Stimulated activated CD4-positive, alpha-beta T cell treated with anti-CD3 and anti-CD28 coated beads, Interleukin-1b, Interleukin-23, amount 100 ng/mL, for 48 hours (primary cell): ENCODE results near the gene EFCAB8.
"Not testable (repeated sequence)": the region's sequence is repeated elsewhere in the genome, so short reads cannot be mapped to it uniquely, and the experiment has no call there.

ENCODE experiments used
- DNase-seq: peaks from one replicate; pipeline ENCODE4 v3.0.0-alpha.2; 2020

EFCAB8 gene

DNA sequence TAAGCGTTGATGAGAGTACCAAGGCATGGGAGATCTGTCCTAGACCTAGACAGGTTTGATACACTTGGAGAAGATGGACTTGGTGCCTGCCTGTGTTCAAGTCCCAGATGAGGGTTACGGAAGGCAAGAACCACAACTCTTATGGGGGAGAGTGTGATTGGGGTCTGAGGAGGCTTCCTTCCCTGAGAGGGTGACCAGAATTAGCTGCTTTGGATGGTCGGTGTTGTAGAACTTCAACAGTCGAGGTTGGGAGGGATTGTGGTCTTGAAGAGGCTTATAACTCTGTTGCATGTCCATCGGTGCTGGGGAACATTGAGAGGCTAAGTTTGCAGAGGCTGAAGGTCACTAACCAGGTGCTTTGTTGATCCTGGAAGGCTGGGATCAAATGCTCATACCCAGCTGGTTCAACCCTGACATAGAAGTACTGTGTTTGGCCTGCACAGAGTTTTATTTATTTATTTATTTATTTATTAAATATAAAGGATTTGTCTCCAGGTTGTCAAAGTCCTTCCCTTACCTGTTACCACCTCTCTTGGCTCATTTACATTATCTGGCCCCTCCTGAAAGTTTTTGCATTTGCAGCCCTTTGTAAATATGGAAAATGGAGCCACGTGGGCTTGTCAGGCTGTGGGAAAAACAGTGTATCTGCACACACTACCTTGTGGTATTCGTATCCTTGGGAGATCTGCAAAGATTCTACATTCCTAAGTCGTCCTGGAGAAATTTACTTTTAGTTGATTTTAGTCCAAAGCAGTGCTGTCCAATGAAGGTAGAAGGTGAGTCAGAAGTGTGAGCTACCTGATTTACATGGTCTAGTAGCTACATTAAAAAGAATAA is 15.8 kb upstream of the EFCAB8 start:
- DNase-seq, result no peak

GRCh38 chr20:32845786-32846185 is 12.9 kb upstream of the EFCAB8 start:
- no peak for DNase-seq

DNA sequence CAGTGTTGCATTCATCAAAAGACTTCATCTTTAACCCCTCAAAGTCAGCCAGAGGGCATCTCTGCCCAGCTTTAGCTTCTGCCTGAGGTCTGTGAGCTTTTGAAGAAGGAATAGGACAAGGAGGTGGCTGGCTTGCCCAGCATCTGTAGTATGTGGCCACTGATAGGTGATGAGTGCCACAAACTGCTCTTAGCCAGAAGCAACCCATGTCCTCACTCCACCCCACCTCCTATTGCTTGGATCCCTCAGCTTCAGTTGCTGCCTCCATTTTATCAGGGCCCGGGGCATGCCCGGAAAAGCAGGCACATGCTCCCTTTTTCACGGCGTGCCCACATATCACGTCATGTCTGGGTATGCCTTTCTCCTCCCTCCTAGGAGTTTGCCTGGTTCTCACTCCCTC is 11.9 kb upstream of the EFCAB8 start:
- no peak for DNase-seq

GRCh38 chr20:32847964-32848363 is 10.8 kb upstream of the EFCAB8 start:
- no peak for DNase-seq

- no peak for DNase-seq
These were observed 9.9 kb upstream of the EFCAB8 start for GRCh38 chr20:32848846-32849245.

DNA sequence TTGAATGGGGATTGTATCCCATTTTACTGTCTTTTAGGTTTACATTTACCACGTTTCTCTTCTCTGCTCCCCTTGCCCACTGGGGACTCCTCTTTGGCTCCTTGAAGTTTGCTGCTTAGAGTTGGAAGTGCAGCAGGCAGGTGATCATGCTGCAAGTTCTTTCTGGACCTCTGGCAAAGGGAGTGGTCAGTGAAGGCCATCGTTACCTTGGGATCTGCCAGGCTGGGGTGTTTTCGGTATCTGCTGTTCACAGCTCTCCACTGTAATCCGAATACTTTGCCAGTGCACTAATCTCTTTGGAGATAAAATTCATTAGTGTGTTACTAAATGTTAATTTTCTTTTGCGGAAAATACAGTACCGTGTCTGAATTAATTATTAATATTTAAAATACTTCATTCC is 9.1 kb upstream of the EFCAB8 start:
- no peak for DNase-seq

- no peak for DNase-seq
These were observed 3.3 kb upstream of the EFCAB8 start for GRCh38 chr20:32855387-32855786.

GRCh38 chr20:32858189-32858588 is 534 bp upstream of the EFCAB8 start:
- no peak for DNase-seq

DNA sequence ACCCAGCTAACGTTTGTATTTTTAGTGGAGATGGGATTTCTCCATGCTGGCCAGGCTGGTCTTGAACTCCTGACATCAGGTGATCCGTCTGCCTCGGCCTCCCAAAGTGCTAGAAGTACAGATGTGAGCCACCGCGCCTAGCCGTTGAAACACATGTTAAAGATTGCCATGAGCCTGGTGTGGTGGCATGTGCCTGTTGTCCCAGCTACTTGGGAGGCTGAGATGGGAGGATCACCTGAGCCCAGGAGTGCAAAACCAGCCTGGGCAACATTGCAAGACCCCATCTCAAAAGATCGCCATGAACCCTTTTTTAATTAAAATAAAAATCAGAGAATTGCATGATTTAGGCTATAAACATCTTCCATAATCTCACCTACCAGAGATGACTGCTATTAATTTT is 2.7 kb downstream of the EFCAB8 start:
- DNase-seq, result no peak

GRCh38 chr20:32869562-32869961 is 10.8 kb downstream of the EFCAB8 start:
- no peak for DNase-seq

GRCh38 chr20:32870526-32870925 is 11.8 kb downstream of the EFCAB8 start:
- DNase-seq, result not testable (repeated sequence)

- no peak for DNase-seq
These were observed 12.3 kb downstream of the EFCAB8 start for GRCh38 chr20:32870985-32871384.

DNA sequence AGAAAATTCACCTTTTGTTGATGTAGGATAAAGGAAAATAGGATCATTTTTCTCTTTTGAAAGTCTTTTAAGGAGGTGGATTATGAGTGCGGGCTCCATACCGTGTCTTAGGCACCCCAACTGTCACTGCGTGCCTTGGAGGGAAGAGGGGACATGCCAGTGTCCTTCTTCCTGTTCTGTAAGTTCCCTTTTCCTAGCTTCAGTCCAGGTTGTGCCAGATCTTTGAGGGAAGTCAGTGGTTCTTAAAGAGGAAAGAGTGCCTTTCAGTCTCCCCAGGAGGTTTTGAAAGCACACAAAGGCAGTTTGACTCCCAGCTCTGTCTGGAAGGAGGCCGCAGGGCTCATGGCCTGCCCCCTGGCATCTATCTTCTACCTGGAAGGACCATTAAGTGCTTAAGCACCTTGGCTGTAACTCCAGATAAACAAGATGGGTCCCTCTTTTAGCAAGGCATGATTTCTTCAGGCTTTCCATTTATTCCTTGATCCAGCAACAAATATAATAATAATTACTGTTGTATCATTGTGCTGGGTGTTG is 13.0 kb downstream of the EFCAB8 start:
- no peak for DNase-seq

DNA sequence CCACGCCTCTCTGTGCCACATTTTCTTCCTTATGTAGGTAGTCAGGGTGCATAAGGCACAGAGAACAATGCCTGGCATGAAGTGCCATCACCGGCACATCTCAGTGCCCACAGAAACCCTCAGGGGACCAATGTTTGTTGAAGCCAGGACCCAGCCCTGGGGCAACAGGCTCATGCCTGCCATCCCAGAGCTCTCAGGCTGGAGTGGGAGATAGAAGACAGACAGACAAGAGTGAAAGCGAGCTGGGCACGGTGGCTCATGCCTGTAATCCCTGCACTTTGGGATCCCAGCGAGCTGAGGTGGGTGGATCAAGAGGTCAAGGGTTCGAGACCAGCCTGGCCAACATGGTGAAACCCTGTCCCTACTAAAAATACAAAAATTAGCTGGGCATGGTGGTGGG is 13.5 kb downstream of the EFCAB8 start:
- no peak for DNase-seq

DNA sequence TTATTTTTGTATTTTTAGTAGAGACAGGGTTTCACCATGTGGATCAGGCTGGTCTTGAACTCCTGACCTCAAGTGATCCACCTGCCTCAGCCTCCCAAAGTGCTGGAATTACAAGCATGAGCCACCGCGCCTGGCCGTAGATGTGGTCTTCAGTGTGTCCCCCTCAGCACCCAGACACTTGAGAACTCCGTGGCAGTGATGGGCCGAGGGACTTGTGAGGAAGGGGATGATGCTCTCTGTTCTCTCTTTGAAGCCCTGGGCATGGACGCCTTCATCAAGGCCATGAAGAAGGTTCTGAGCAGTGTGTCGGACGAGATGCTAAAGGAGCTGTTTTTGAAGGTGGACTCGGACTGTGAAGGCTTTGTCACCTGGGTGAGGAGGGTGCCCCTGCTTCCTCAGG is 16.9 kb downstream of the EFCAB8 start:
- no peak for DNase-seq

GRCh38 chr20:32877507-32877906 is 18.8 kb downstream of the EFCAB8 start:
- no peak for DNase-seq

DNA sequence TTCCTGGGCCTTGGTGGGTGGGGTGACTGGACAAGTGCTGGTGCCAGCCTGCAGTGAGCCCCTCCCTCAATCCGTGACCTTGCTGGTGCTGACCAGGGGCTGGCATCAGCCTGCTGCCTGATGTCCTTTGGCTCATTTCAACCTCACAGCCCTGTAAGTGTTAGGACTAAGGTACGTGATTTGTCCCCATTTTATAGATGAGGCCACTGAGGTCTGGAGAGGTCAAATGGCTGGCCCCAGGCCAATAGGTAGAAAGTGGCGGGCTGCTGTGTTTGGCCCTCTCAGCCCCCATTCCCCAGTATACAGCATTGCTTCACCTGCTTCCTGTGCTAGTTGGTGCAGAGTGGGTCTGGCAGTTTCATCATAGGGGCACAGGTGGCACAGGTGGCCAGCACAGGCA is 20.1 kb downstream of the EFCAB8 start:
- no peak for DNase-seq

GRCh38 chr20:32879538-32879937 is 20.8 kb downstream of the EFCAB8 start:
- DNase-seq, result no peak

- no peak for DNase-seq
These were observed 21.9 kb downstream of the EFCAB8 start for GRCh38 chr20:32880635-32881034.

GRCh38 chr20:32883081-32883480 is 24.4 kb downstream of the EFCAB8 start:
- no peak for DNase-seq

DNA sequence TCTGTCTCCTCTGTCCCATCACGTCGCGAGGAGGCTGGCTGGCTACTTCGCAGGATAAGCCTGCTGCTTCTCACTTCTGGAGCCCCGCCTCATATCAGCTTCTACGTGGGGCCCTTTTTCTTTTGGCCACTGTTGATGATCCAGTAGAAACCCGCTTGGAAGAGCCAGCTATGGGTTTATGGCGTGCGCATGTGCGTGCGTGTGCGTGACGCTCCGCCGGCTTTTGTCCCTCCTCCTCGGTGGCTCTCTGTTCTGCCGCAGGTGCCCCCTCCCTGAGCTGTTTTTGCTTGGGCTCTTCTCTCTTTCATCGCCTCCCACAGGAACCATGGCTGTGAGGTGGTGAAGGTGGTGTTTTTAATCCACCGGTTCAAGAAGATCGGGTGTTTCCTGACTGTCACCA is 26.5 kb downstream of the EFCAB8 start:
- DNase-seq, result no peak

DNA sequence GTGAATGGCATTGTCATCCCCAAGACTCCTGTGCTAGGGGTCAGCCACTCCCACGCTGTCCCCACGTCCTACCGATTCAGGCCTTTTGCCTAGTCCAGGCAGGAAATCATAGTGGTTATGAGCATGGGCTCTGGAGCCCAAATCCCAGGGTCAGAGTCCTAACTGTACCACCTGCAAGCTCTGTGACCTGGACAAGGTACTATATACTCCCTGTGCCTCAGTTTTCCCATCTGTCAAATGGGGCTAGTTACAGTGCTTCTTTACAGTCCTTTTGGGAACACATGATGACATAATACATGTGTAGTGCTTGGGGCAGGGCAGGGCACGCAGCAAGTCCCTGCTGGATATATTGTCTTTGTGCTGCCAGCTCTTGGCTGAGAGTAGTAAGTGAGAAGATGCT is 27.2 kb downstream of the EFCAB8 start:
- DNase-seq, result no peak

DNA sequence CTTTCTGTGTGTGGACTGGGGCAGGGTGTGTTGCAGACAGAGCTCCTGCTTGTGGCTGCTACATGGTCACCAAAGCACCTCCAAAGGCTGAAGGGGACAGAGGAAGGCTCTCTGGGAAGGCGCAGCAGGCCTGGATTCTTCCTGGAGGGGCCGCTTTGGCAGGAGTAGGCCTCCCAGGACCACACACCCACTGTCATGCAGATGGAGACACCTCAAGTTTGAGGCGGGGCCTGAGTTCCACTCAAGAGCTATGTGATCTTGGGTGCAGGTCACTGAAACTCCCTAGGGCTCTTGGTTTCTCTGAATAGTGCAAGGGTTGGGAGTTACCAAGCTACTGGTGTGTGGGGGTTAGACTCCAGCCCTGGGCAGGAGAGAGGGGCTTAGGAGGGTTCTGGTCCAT is 27.9 kb downstream of the EFCAB8 start:
- DNase-seq, result no peak

DNA sequence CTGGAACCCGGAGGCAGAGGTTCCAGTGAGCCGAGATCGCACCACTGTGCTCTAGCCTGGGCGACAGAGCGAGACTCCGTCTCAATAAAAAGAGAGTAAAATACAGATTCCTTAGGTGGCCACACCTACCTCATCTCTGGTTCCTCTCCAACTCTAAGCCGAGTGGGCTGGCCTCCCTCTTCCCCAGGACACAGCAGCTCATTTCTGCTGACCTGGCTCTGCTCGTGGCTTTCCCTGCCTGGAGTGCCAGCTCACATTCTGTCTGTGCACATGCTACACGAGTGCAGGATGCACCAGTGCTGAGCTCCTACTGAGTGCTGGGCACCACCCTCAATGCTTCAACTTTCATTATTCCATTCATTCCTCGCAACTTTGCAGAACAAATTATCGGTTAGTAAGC is 28.8 kb downstream of the EFCAB8 start:
- no peak for DNase-seq

GRCh38 chr20:32888636-32889035 is 29.9 kb downstream of the EFCAB8 start:
- DNase-seq, result no peak
